DOHH2 (cell line): ENCODE measurements around the gene TRPM1.

Experiments
- H3F3A ChIP-seq: fragments of 200-600 bp; sonication (generic), shearing (Covaris generic); 2 replicates; pipeline ENCODE4 v1.6.0; 2016; ENCODE audit warnings: antibody characterized with exemption, mild to moderate bottlenecking; ENCODE audit not compliant: control insufficient read depth, insufficient read depth
- H3K27ac ChIP-seq: fragments of 200-600 bp; sonication (generic); 2 replicates; pipeline ENCODE4 v1.5.1; 2014; ENCODE audit warnings: low read depth, mild to moderate bottlenecking, low read length, moderate library complexity
- H3K27me3 ChIP-seq: fragments of 200-600 bp; sonication (generic); 2 replicates; pipeline ENCODE4 v1.6.1; 2014; ENCODE audit warnings: mild to moderate bottlenecking, low read length, mixed read lengths; ENCODE audit not compliant: control insufficient read depth
- H3K36me3 ChIP-seq: fragments of 200-600 bp; sonication (generic); 2 replicates; pipeline ENCODE4 v1.6.1; 2014; ENCODE audit warnings: mild to moderate bottlenecking, low read length, moderate library complexity, mixed read lengths; ENCODE audit not compliant: control insufficient read depth
- H3K4me1 ChIP-seq: fragments of 200-600 bp; sonication (generic); 2 replicates; pipeline ENCODE4 v1.6.1; 2014; ENCODE audit warnings: mild to moderate bottlenecking, low read length, mixed read lengths; ENCODE audit not compliant: control insufficient read depth
- H3K4me2 ChIP-seq: fragments of 200-600 bp; sonication (generic); 2 replicates; pipeline ENCODE4 v1.6.0; 2014; ENCODE audit warnings: mild to moderate bottlenecking, low read length, moderate library complexity
- H3K4me3 ChIP-seq: fragments of 200-600 bp; sonication (generic); 2 replicates; pipeline ENCODE4 v1.5.1; 2014; ENCODE audit warnings: mild to moderate bottlenecking, low read length, mixed read lengths
- H3K79me2 ChIP-seq: fragments of 200-600 bp; sonication (generic); 2 replicates; pipeline ENCODE4 v1.6.1; 2014; ENCODE audit warnings: mild to moderate bottlenecking, low read length, mixed read lengths; ENCODE audit not compliant: control insufficient read depth
- H3K9me2 ChIP-seq: fragments of 200-600 bp; sonication (generic); replicated peaks from 2 replicates; pipeline ENCODE4 v1.6.1; 2014; ENCODE audit warnings: mild to moderate bottlenecking, low read length, mixed read lengths; ENCODE audit not compliant: control insufficient read depth
- H3K9me3 ChIP-seq: fragments of 200-600 bp; sonication (generic); 2 replicates; pipeline ENCODE4 v1.6.1; 2014; ENCODE audit warnings: antibody characterized with exemption, low read length, mixed read lengths; ENCODE audit not compliant: control insufficient read depth, insufficient read depth
- H4K20me1 ChIP-seq: fragments of 200-600 bp; sonication (generic); 2 replicates; pipeline ENCODE4 v1.6.0; 2014; ENCODE audit warnings: low read depth, mild to moderate bottlenecking, antibody characterized with exemption, low read length, moderate library complexity; ENCODE audit not compliant: control insufficient read depth, insufficient read depth
- EZH2phosphoT487 ChIP-seq: fragments of 200-600 bp; sonication (generic); IDR thresholded peaks from 2 replicates; pipeline ENCODE4 v1.6.1; 2017; ENCODE audit warnings: borderline replicate concordance, mild to moderate bottlenecking, antibody characterized with exemption, low read length, moderate library complexity, mixed read lengths
- TF ChIP-seq, protein P1 (sequence below): fragments of 200-600 bp; sonication (generic); IDR thresholded peaks from one replicate; pipeline ENCODE4 v1.5.1; 2014; ENCODE audit warnings: antibody characterized with exemption, mild to moderate bottlenecking, low read depth, low read length; ENCODE audit not compliant: poor library complexity, severe bottlenecking

Gene TRPM1

DNA sequence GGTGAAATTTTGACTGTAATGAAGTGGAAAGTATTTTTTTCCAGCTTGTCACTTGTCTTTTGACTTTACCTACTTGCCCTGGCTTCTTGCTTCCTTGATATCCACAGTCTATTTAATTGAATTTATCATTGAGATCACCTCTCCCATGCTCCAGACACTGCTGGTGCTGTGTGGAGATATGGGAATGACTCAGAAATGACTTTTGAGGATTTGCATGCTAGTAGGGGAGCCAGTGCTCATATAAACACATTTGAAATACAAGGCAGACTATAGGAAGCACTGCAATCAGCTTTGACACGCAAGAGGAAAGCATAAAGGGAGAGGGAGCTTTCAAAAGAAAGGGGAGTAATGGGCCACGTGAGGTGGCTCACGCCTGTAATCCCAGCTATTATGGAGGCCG, 7.3 kb upstream of the TRPM1 start:
- TF ChIP-seq, protein P1, sequence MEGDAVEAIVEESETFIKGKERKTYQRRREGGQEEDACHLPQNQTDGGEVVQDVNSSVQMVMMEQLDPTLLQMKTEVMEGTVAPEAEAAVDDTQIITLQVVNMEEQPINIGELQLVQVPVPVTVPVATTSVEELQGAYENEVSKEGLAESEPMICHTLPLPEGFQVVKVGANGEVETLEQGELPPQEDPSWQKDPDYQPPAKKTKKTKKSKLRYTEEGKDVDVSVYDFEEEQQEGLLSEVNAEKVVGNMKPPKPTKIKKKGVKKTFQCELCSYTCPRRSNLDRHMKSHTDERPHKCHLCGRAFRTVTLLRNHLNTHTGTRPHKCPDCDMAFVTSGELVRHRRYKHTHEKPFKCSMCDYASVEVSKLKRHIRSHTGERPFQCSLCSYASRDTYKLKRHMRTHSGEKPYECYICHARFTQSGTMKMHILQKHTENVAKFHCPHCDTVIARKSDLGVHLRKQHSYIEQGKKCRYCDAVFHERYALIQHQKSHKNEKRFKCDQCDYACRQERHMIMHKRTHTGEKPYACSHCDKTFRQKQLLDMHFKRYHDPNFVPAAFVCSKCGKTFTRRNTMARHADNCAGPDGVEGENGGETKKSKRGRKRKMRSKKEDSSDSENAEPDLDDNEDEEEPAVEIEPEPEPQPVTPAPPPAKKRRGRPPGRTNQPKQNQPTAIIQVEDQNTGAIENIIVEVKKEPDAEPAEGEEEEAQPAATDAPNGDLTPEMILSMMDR = no peak
- TF ChIP-seq EZH2phosphoT487 = no peak
- H4K20me1 ChIP-seq = no peaks in the 10 kb centered on the region
- no peak overlapping the region for H3K4me3 ChIP-seq
- H3F3A ChIP-seq = no peaks in the 10 kb centered on the region
- no peak overlapping the region for H3K4me2 ChIP-seq
- H3K27ac ChIP-seq = no peak overlapping the region
- H3K79me2 ChIP-seq = no peaks in the 10 kb centered on the region
- H3K4me1 ChIP-seq = no peaks in the 10 kb centered on the region
- no peaks in the 10 kb centered on the region for H3K9me3 ChIP-seq
- no peaks in the 10 kb centered on the region; the same call in 1 of the 2 replicates for H3K27me3 ChIP-seq
- no peaks in the 10 kb centered on the region for H3K9me2 ChIP-seq
- no peaks in the 10 kb centered on the region for H3K36me3 ChIP-seq

DNA sequence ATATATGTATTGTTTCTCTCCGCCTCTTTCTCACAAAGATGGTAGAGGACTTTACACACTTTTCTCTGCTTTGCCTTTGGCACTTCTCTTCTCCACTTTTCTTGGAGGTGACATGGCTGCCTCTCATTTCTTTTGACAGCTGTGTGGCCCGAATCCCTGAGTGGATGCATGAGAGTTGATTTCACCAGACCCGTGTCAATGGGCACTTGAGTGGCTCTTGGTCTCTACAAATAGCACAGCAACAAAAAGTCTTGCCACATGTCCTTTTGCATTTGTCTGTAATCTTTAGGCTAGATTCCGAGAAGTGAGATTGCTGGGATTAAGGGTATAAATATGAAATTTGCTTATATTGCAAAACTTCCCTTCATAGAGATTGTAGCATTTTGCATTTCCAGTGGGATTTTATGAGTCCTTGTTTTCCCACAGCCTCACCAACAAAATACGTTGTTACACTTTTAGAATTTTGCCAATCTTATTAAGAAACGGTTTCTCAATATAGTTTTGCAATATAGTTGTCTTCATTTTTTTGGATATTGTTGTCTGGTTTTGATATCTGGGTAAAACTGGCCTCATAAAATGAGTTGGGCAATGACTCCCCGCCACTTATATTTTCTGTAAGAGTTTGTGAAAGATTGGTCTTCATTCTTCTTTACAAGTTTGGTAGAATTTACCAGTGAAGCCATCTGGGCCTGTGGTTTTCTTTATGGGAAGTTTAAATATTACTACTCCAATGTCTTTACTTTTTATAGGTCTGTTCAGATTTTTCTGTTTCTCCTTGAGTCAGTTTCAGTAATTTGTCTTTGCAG, 5.2 kb upstream of the TRPM1 start:
- Histone ChIP-seq H3K79me2 (no peaks in the 10 kb centered on the region), H4K20me1 (no peaks in the 10 kb centered on the region), H3F3A (no peaks in the 10 kb centered on the region), H3K27me3 (no peaks in the 10 kb centered on the region; the same call in 1 of the 2 replicates), H3K4me2 (no peak overlapping the region), H3K36me3 (no peaks in the 10 kb centered on the region), H3K9me3 (no peaks in the 10 kb centered on the region), H3K4me3 (no peak overlapping the region), H3K27ac (no peak overlapping the region), H3K9me2 (no peaks in the 10 kb centered on the region), H3K4me1 (no peaks in the 10 kb centered on the region)
- TF ChIP-seq, protein P1 = no peak
- no peak for TF ChIP-seq EZH2phosphoT487

DNA sequence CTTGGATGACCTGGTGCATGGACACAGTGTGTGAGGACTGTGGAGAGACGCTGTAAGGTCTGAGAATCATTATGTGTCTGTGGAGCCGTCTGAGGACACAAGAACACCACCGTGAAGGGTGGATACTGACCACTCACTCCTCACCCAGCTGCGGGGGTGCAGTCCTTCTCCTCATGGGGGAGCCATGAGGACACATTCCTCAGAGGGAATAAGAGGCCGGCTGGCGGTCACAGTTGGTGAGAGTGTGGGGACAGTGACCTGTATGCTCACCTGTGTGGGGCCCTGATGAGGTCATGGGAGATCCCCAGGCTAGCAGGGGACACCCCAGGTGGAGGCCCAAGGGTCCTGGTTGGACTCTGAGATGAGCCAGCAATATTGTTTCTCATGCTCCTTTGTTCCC, 2.5 kb upstream of the TRPM1 start:
- H3K4me1 ChIP-seq = peaks cover 10% of the 10 kb centered on the region
- H3F3A ChIP-seq = no peaks in the 10 kb centered on the region
- H4K20me1 ChIP-seq = no peaks in the 10 kb centered on the region
- peaks cover 17% of the 10 kb centered on the region for H3K27me3 ChIP-seq
- H3K27ac ChIP-seq = no peak overlapping the region
- no peak for TF ChIP-seq EZH2phosphoT487
- TF ChIP-seq, protein P1 = no peak
- H3K9me2 ChIP-seq = no peaks in the 10 kb centered on the region
- H3K36me3 ChIP-seq = no peaks in the 10 kb centered on the region
- no peaks in the 10 kb centered on the region for H3K9me3 ChIP-seq
- no peaks in the 10 kb centered on the region for H3K79me2 ChIP-seq
- H3K4me3 ChIP-seq = no peak overlapping the region
- no peak overlapping the region for H3K4me2 ChIP-seq
